ENCODE data around the gene UBE2V1. TPM values are rescaled to one million over a fixed set of nuclear protein-coding genes. Genes with fewer than 3 reads are reported as not detected.
A peak's percentile ranks its signal among the peaks of the same experiment; 100 is the strongest.

Gene UBE2V1
- total and polyA plus RNA-seq, 2 of the 13 experiments (the other 11 are each of a cell fraction or from before 2014, with no cell fraction given) = 81.3 to 132 TPM

GRCh38 chr20:50115591-50116367 is 2.8 kb upstream of the UBE2V1 start (continued):
- no peak; the same call in 1 of the 2 replicates for TF ChIP-seq ZNF652 (CRISPR knock-in tag; IDR thresholded peaks at IDR 0.05; ENCODE audit: borderline replicate concordance, low read depth)
- TF ChIP-seq SRF (IDR thresholded peaks at IDR 0.05; ENCODE audit: low read depth, low read length) = peak; percentile 19; the same call in 1 of the 2 replicates
- TF ChIP-seq, protein P1, sequence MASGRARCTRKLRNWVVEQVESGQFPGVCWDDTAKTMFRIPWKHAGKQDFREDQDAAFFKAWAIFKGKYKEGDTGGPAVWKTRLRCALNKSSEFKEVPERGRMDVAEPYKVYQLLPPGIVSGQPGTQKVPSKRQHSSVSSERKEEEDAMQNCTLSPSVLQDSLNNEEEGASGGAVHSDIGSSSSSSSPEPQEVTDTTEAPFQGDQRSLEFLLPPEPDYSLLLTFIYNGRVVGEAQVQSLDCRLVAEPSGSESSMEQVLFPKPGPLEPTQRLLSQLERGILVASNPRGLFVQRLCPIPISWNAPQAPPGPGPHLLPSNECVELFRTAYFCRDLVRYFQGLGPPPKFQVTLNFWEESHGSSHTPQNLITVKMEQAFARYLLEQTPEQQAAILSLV (CRISPR knock-in tag; IDR thresholded peaks at IDR 0.05; ENCODE audit: borderline replicate concordance) = peak; percentile 63; the same call in 1 of the 2 replicates
- TF ChIP-seq ZNF382 (CRISPR knock-in tag; IDR thresholded peaks at IDR 0.05; ENCODE audit: borderline replicate concordance) = no peak
- TF ChIP-seq ZNF33B (CRISPR knock-in tag; IDR thresholded peaks at IDR 0.05) = 0 out of 2 replicates have a peak, but pooled peaks have one; percentile 17
- TF ChIP-seq ARID5B (CRISPR knock-in tag; IDR thresholded peaks at IDR 0.05) = peak; percentile 46; the same call in 1 of the 2 replicates
- no peak for TF ChIP-seq FUBP1 (CRISPR knock-in tag; IDR thresholded peaks at IDR 0.05; ENCODE audit: borderline replicate concordance)
- TF ChIP-seq ZFY (CRISPR knock-in tag; IDR thresholded peaks at IDR 0.05) = peak; percentile 54; the same call in 1 of the 2 replicates
- no peak; the same call in 1 of the 2 replicates for TF ChIP-seq ZNF510 (CRISPR knock-in tag; IDR thresholded peaks at IDR 0.05; ENCODE audit: low read depth)
- TF ChIP-seq RFX3 (CRISPR knock-in tag; IDR thresholded peaks at IDR 0.05) = peak; percentile 41; the same call in 1 of the 2 replicates
- TF ChIP-seq HIVEP1 (CRISPR knock-in tag; IDR thresholded peaks at IDR 0.05) = no peak
- TF ChIP-seq JARID2 (CRISPR knock-in tag; IDR thresholded peaks at IDR 0.05; ENCODE audit: insufficient replicate concordance) = no peak
- TF ChIP-seq DDIT3 (CRISPR knock-in tag; IDR thresholded peaks at IDR 0.05) = no peak; the same call in 1 of the 2 replicates
- no peak for TF ChIP-seq PBX2 (CRISPR knock-in tag; IDR thresholded peaks at IDR 0.05)
- TF ChIP-seq CBX2 (IDR thresholded peaks at IDR 0.05; ENCODE audit: low read depth, low read length) = no peak
- no peak for TF ChIP-seq CBX2 (CRISPR knock-in tag; IDR thresholded peaks at IDR 0.05; ENCODE audit: low read depth)
- TF ChIP-seq, protein P2, sequence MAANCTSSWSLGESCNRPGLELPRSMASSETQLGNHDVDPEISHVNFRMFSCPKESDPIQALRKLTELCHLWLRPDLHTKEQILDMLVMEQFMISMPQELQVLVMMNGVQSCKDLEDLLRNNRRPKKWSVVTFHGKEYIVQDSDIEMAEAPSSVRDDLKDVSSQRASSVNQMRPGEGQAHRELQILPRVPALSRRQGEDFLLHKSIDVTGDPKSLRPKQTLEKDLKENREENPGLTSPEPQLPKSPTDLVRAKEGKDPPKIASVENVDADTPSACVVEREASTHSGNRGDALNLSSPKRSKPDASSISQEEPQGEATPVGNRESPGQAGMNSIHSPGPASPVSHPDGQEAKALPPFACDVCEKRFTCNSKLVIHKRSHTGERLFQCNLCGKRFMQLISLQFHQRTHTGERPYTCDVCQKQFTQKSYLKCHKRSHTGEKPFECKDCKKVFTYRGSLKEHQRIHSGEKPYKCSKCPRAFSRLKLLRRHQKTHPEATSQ (CRISPR knock-in tag; IDR thresholded peaks at IDR 0.05; ENCODE audit: borderline replicate concordance) = peak; percentile 31; the same call in 1 of the 2 replicates
- TF ChIP-seq CEBPB (IDR thresholded peaks at IDR 0.05; ENCODE audit: borderline replicate concordance, low read depth, low read length) = no peak
